DMS 273 (cell line): Measurements from ENCODE around the gene ATP8B4.

ENCODE experiments used
- DNase-seq: peaks from one replicate; lab custom pipeline; 2025; ENCODE audit not compliant: unreplicated experiment; lab: John Stamatoyannopoulos, UW

Gene ATP8B4

GRCh38 chr15:49865925-49866757, 252.9 kb downstream of the ATP8B4 start:
- DNase-seq, result no peak

GRCh38 chr15:49864251-49864650, 254.8 kb downstream of the ATP8B4 start:
- DNase-seq, result no peak

- no peak for DNase-seq
Measured at GRCh38 chr15:49863431-49864224, 255.4 kb downstream of the ATP8B4 start.

GRCh38 chr15:49860101-49860500, 258.9 kb downstream of the ATP8B4 start:
- DNase-seq, result no peak

GRCh38 chr15:49857496-49858475, 261.2 kb downstream of the ATP8B4 start:
- no peak for DNase-seq

GRCh38 chr15:49855917-49856637, 263.0 kb downstream of the ATP8B4 start:
- DNase-seq, result no peak

- DNase-seq, result no peak
Measured at GRCh38 chr15:49852756-49853155, 266.3 kb downstream of the ATP8B4 start.

- no peak for DNase-seq
Measured at GRCh38 chr15:49848807-49849206, 270.2 kb downstream of the ATP8B4 start.

GRCh38 chr15:49848282-49848724, 270.7 kb downstream of the ATP8B4 start:
- DNase-seq, result no peak

- no peak for DNase-seq
Measured at GRCh38 chr15:49847423-49848281, 271.4 kb downstream of the ATP8B4 start.

- DNase-seq, result no peak
Measured at GRCh38 chr15:49844390-49844789, 274.6 kb downstream of the ATP8B4 start.

- no peak for DNase-seq
Measured at GRCh38 chr15:49843725-49844124, 275.3 kb downstream of the ATP8B4 start.

GRCh38 chr15:49842031-49842730, 276.9 kb downstream of the ATP8B4 start:
- no peak for DNase-seq

- DNase-seq, result peak; percentile 31
Measured at GRCh38 chr15:49832511-49832910, 286.5 kb downstream of the ATP8B4 start.

- DNase-seq, result no peak
Measured at GRCh38 chr15:49831206-49831965, 287.6 kb downstream of the ATP8B4 start.

GRCh38 chr15:49830391-49830790, 288.6 kb downstream of the ATP8B4 start:
- no peak for DNase-seq

GRCh38 chr15:49827311-49827710, 291.7 kb downstream of the ATP8B4 start:
- no peak for DNase-seq

- no peak for DNase-seq
Measured at GRCh38 chr15:49826640-49827234, 292.3 kb downstream of the ATP8B4 start.
